ENCODE data around the gene MAPKAP1. TPM values are rescaled to one million over a fixed set of nuclear protein-coding genes. Genes with fewer than 3 reads are reported as not detected.
A peak's percentile ranks its signal among the peaks of the same experiment; 100 is the strongest.

Gene MAPKAP1
- total and polyA plus RNA-seq, 2 experiments from 2014 or later, result 68.4 to 98.5 TPM

- TF ChIP-seq, protein P1, sequence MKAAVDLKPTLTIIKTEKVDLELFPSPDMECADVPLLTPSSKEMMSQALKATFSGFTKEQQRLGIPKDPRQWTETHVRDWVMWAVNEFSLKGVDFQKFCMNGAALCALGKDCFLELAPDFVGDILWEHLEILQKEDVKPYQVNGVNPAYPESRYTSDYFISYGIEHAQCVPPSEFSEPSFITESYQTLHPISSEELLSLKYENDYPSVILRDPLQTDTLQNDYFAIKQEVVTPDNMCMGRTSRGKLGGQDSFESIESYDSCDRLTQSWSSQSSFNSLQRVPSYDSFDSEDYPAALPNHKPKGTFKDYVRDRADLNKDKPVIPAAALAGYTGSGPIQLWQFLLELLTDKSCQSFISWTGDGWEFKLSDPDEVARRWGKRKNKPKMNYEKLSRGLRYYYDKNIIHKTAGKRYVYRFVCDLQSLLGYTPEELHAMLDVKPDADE (IDR thresholded peaks at IDR 0.05), result no peak
- no peak for TF ChIP-seq CREB1 (CRISPR knock-in tag; IDR thresholded peaks at IDR 0.05; ENCODE audit: low read depth)
These were observed 26.6 kb downstream of the MAPKAP1 start (continued) for GRCh38 chr9:125680445-125680844.

DNA sequence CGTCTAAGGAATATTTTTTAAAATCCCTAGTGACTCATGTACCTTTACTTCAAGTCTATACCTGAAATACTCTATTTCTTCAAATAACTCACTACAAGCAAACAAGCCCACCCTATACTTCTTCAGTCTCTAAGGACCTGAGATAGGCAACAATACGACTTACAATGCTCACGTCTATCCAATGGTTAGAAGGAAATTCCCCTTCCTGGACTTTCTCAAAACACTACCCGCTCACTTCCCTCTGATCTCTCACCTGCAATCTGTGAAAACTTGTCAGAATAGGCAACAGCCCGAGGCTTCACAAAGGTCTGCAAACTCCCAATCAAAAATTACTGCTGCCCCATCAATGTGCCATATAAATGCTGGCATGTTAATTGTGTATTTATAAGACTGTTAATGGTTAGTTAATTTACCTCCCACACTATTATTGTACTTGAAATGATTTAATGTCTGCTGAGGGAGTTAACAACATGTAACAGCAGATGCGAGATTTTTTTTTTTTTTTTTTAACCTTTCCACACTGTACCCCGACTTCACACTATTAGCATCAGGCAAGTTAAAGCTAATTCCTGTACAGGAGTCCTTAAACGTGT, 27.3 kb downstream of the MAPKAP1 start:
- H3K4me3 ChIP-seq, result no peak overlapping the region
- 0 out of 2 replicates have a peak, but pooled peaks cover 4% of the 10 kb centered on the region for H4K20me1 ChIP-seq (replicated peaks; ENCODE audit: insufficient read depth)
- no peaks in the 10 kb centered on the region for H3K27me3 ChIP-seq (ENCODE audit: insufficient read depth)
- Mint-ChIP-seq H3K27ac (peak overlapping the region; percentile 2), H3K4me1 (peaks cover 40% of the 10 kb centered on the region), H3K36me3 (ENCODE audit: low read depth) (no peaks in the 10 kb centered on the region), H3K27me3 (ENCODE audit: insufficient read depth, low read depth, poor library complexity) (peaks cover 4% of the 10 kb centered on the region), H3K9me3 (no peaks in the 10 kb centered on the region), H3K4me3 (no peak overlapping the region)
- H3K9me2 ChIP-seq (ENCODE audit: insufficient read depth), result no peaks in the 10 kb centered on the region
- peak overlapping the region; percentile 27; the same call in 1 of the 2 replicates for H3K27ac ChIP-seq (ENCODE audit: low read depth)
- no peaks in the 10 kb centered on the region for H3F3A ChIP-seq (replicated peaks; ENCODE audit: low read depth)
- H3K79me2 ChIP-seq (replicated peaks; ENCODE audit: insufficient read depth), result peaks cover 79% of the 10 kb centered on the region
- H3K4me1 ChIP-seq (ENCODE audit: insufficient read depth), result peaks cover 20% of the 10 kb centered on the region
- H2AFZ ChIP-seq, result no peak overlapping the region
- no peak for TF ChIP-seq NANOG (IDR thresholded peaks at IDR 0.05; ENCODE audit: borderline replicate concordance)
- H3K4me2 ChIP-seq, result no peak overlapping the region
- DNase-seq (ENCODE audit: low spot score) (no peak), ATAC-seq (no peak)
- H3K36me3 ChIP-seq (ENCODE audit: insufficient read depth), result no peaks in the 10 kb centered on the region

- peaks cover 16% of the 10 kb centered on the region for H3K4me1 ChIP-seq (ENCODE audit: insufficient read depth)
- no peaks in the 10 kb centered on the region for H3K9me2 ChIP-seq (ENCODE audit: insufficient read depth)
- H3K79me2 ChIP-seq (replicated peaks; ENCODE audit: insufficient read depth), result peaks cover 53% of the 10 kb centered on the region
- Mint-ChIP-seq H3K36me3 (ENCODE audit: low read depth) (no peaks in the 10 kb centered on the region), H3K4me1 (peaks cover 44% of the 10 kb centered on the region), H3K27ac (peak overlapping the region; percentile 49; the same call in 1 of the 2 replicates), H3K27me3 (ENCODE audit: insufficient read depth, low read depth, poor library complexity) (no peaks in the 10 kb centered on the region), H3K9me3 (no peaks in the 10 kb centered on the region), H3K4me3 (no peak overlapping the region; the same call in 2 of the 3 replicates)
- H3K4me3 ChIP-seq, result no peak overlapping the region
- no peaks in the 10 kb centered on the region for H3K27me3 ChIP-seq (ENCODE audit: insufficient read depth)
- TF ChIP-seq, protein P2, sequence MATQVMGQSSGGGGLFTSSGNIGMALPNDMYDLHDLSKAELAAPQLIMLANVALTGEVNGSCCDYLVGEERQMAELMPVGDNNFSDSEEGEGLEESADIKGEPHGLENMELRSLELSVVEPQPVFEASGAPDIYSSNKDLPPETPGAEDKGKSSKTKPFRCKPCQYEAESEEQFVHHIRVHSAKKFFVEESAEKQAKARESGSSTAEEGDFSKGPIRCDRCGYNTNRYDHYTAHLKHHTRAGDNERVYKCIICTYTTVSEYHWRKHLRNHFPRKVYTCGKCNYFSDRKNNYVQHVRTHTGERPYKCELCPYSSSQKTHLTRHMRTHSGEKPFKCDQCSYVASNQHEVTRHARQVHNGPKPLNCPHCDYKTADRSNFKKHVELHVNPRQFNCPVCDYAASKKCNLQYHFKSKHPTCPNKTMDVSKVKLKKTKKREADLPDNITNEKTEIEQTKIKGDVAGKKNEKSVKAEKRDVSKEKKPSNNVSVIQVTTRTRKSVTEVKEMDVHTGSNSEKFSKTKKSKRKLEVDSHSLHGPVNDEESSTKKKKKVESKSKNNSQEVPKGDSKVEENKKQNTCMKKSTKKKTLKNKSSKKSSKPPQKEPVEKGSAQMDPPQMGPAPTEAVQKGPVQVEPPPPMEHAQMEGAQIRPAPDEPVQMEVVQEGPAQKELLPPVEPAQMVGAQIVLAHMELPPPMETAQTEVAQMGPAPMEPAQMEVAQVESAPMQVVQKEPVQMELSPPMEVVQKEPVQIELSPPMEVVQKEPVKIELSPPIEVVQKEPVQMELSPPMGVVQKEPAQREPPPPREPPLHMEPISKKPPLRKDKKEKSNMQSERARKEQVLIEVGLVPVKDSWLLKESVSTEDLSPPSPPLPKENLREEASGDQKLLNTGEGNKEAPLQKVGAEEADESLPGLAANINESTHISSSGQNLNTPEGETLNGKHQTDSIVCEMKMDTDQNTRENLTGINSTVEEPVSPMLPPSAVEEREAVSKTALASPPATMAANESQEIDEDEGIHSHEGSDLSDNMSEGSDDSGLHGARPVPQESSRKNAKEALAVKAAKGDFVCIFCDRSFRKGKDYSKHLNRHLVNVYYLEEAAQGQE (IDR thresholded peaks at IDR 0.05; ENCODE audit: unreplicated experiment), result no peak
- TF ChIP-seq, protein P1 (IDR thresholded peaks at IDR 0.05), result no peak
- TF ChIP-seq NANOG (IDR thresholded peaks at IDR 0.05; ENCODE audit: borderline replicate concordance) (no peak), ZNF331 (CRISPR knock-in tag; IDR thresholded peaks at IDR 0.05; ENCODE audit: low read depth) (no peak), CTCF (conservative IDR thresholded peaks at IDR 0.05; ENCODE audit: low read depth in 2 of 2) (no peak), EZH2phosphoT487 (IDR thresholded peaks at IDR 0.05; ENCODE audit: unreplicated experiment) (no peak), ZNF114 (CRISPR knock-in tag; IDR thresholded peaks at IDR 0.05) (no peak)
- H3K27ac ChIP-seq (ENCODE audit: low read depth), result peak overlapping the region; percentile 7; the same call in 1 of the 2 replicates
- no peaks in the 10 kb centered on the region for H3K36me3 ChIP-seq (ENCODE audit: insufficient read depth)
- DNase-seq (ENCODE audit: low spot score), result no peak
- no peak overlapping the region for H2AFZ ChIP-seq
- H3F3A ChIP-seq (replicated peaks; ENCODE audit: low read depth), result no peaks in the 10 kb centered on the region
- H3K4me2 ChIP-seq, result 0 out of 2 replicates have a peak overlapping the region, but pooled peaks have one; percentile 3
- ATAC-seq, result peak; percentile 61
- H4K20me1 ChIP-seq (replicated peaks; ENCODE audit: insufficient read depth), result no peaks in the 10 kb centered on the region
These were observed 31.7 kb downstream of the MAPKAP1 start for GRCh38 chr9:125674981-125675973.

Data from GM23338 (cell line).